Parathyroid adenoma (tissue), 2 donors: ENCODE measurements around the gene BTG1.

Source experiments
- H2AFZ ChIP-seq: fragments of 300-600 bp; sonication (generic); one replicate; pipeline ENCODE4 v1.7.0; 2017; ENCODE audit warnings: antibody characterized with exemption, mild to moderate bottlenecking
- H3K27ac ChIP-seq: fragments of 300-600 bp; sonication (generic); one replicate; pipeline ENCODE4 v1.7.0; 2017
- H3K27me3 ChIP-seq: fragments of 300-600 bp; sonication (generic); one replicate; pipeline ENCODE4 v1.7.0; 2017; ENCODE audit warnings: low read length; ENCODE audit not compliant: control insufficient read depth, insufficient read depth
- H3K36me3 ChIP-seq: fragments of 300-600 bp; sonication (generic); one replicate; pipeline ENCODE4 v1.7.0; 2017; ENCODE audit warnings: low read length; ENCODE audit not compliant: control insufficient read depth, insufficient read depth
- H3K4me1 ChIP-seq: fragments of 300-600 bp; sonication (generic); one replicate; pipeline ENCODE4 v1.7.0; 2017; ENCODE audit warnings: control low read depth
- H3K4me2 ChIP-seq: fragments of 300-600 bp; sonication (generic); one replicate; pipeline ENCODE4 v1.7.0; 2017; ENCODE audit warnings: low read length
- H3K4me3 ChIP-seq: fragments of 300-600 bp; sonication (generic); one replicate; pipeline ENCODE4 v1.7.0; 2017; ENCODE audit warnings: low read depth, low read length
- H3K79me2 ChIP-seq: fragments of 300-600 bp; sonication (generic); one replicate; pipeline ENCODE4 v1.7.0; 2017; ENCODE audit warnings: control low read depth
- H3K9ac ChIP-seq: fragments of 300-600 bp; sonication (generic); one replicate; pipeline ENCODE4 v1.7.0; 2017; ENCODE audit warnings: mild to moderate bottlenecking
- H3K9me3 ChIP-seq: fragments of 300-600 bp; sonication (generic); one replicate; pipeline ENCODE4 v1.7.0; 2017; ENCODE audit warnings: low read length; ENCODE audit not compliant: control insufficient read depth
- CTCF ChIP-seq: fragments of 300-600 bp; sonication (generic); IDR thresholded peaks from one replicate; pipeline ENCODE4 v1.7.0; 2017; ENCODE audit warnings: antibody characterized with exemption, mild to moderate bottlenecking
- donor health status: primary hyperparathyroidism.

The BTG1 gene

GRCh38 chr12:92109613-92110012, 36.0 kb downstream of the BTG1 start:
- Histone ChIP-seq H3K4me1 (no peaks in the 10 kb centered on the region), H3K36me3 (no peaks in the 10 kb centered on the region), H3K4me3 (no peak overlapping the region), H3K9me3 (no peaks in the 10 kb centered on the region), H3K27me3 (no peaks in the 10 kb centered on the region), H3K27ac (no peak overlapping the region), H3K79me2 (no peaks in the 10 kb centered on the region), H2AFZ (no peak overlapping the region), H3K4me2 (no peak overlapping the region), H3K9ac (no peak overlapping the region)
- TF ChIP-seq CTCF = no peak

- H3K4me3 ChIP-seq = no peak overlapping the region
- H3K4me1 ChIP-seq = no peaks in the 10 kb centered on the region
- H3K27ac ChIP-seq = no peak overlapping the region
- TF ChIP-seq CTCF = no peak
- H3K9ac ChIP-seq = no peak overlapping the region
- H2AFZ ChIP-seq = peak overlapping the region; percentile 17
- H3K79me2 ChIP-seq = no peaks in the 10 kb centered on the region
- H3K27me3 ChIP-seq = no peaks in the 10 kb centered on the region
- H3K9me3 ChIP-seq = no peaks in the 10 kb centered on the region
- no peaks in the 10 kb centered on the region for H3K36me3 ChIP-seq
- H3K4me2 ChIP-seq = no peak overlapping the region
Observed at GRCh38 chr12:92108651-92109050, 37.0 kb downstream of the BTG1 start.

- no peak for TF ChIP-seq CTCF
- Histone ChIP-seq H3K4me3 (no peak overlapping the region), H3K9ac (no peak overlapping the region), H2AFZ (peak overlapping the region; percentile 51), H3K4me2 (no peak overlapping the region), H3K27me3 (no peaks in the 10 kb centered on the region), H3K9me3 (no peaks in the 10 kb centered on the region), H3K27ac (no peak overlapping the region), H3K36me3 (no peaks in the 10 kb centered on the region), H3K4me1 (no peaks in the 10 kb centered on the region), H3K79me2 (no peaks in the 10 kb centered on the region)
Observed at GRCh38 chr12:92107621-92108131, 38.0 kb downstream of the BTG1 start.

- H3K36me3 ChIP-seq = no peaks in the 10 kb centered on the region
- H3K79me2 ChIP-seq = no peaks in the 10 kb centered on the region
- no peak overlapping the region for H3K4me2 ChIP-seq
- peak overlapping the region; percentile 51 for H2AFZ ChIP-seq
- H3K4me1 ChIP-seq = no peaks in the 10 kb centered on the region
- H3K4me3 ChIP-seq = no peak overlapping the region
- no peaks in the 10 kb centered on the region for H3K9me3 ChIP-seq
- TF ChIP-seq CTCF = no peak
- H3K27ac ChIP-seq = no peak overlapping the region
- no peaks in the 10 kb centered on the region for H3K27me3 ChIP-seq
- no peak overlapping the region for H3K9ac ChIP-seq
Observed at GRCh38 chr12:92107094-92107493, 38.6 kb downstream of the BTG1 start.

- no peaks in the 10 kb centered on the region for H3K4me1 ChIP-seq
- H3K79me2 ChIP-seq = no peaks in the 10 kb centered on the region
- no peaks in the 10 kb centered on the region for H3K9me3 ChIP-seq
- no peaks in the 10 kb centered on the region for H3K27me3 ChIP-seq
- TF ChIP-seq CTCF = no peak
- H3K4me3 ChIP-seq = no peak overlapping the region
- no peaks in the 10 kb centered on the region for H3K36me3 ChIP-seq
- H3K4me2 ChIP-seq = no peak overlapping the region
- H2AFZ ChIP-seq = no peak overlapping the region
- no peak overlapping the region for H3K27ac ChIP-seq
- H3K9ac ChIP-seq = no peak overlapping the region
Observed at GRCh38 chr12:92105676-92106075, 40.0 kb downstream of the BTG1 start.
